Uterus (tissue), 4 donors: ENCODE measurements around the gene COL4A3. TPM values are rescaled to one million over a fixed set of nuclear protein-coding genes. Genes with fewer than 3 reads are reported as not detected.
A peak's percentile ranks its signal among the peaks of the same experiment; 100 is the strongest.

Experiments used
- DNase-seq, 2 donors: peaks; one replicate each; pipeline ENCODE4 v3.0.0-alpha.2; 2019 to 2020
- H3K27ac ChIP-seq, 2 donors: fragments of 200-600 bp; sonication (generic); 1 replicate in 1 of 2; 2 replicates in 1 of 2; pipeline ENCODE4 v1.5.1; 2016 to 2018
- H3K27me3 ChIP-seq, 2 donors: fragments of 200-600 bp; sonication (generic); one replicate each; pipeline ENCODE4 v1.5.1; 2018 to 2019; ENCODE audit warnings: control low read depth in 1 of 2
- H3K36me3 ChIP-seq, 2 donors: fragments of 200-600 bp; sonication (generic); one replicate each; pipeline ENCODE4 v1.5.1; 2019; ENCODE audit warnings: control low read depth in 1 of 2
- H3K4me1 ChIP-seq, 2 donors: fragments of 200-600 bp; sonication (generic); one replicate each; pipeline ENCODE4 v1.5.1; 2018 to 2019; ENCODE audit warnings: control low read depth in 1 of 2
- H3K4me3 ChIP-seq, 2 donors: fragments of 200-600 bp; sonication (generic); 1 replicate in 1 of 2; 2 replicates in 1 of 2; pipeline ENCODE4 v1.5.1; 2018 to 2019; ENCODE audit warnings: mild to moderate bottlenecking in 1 of 2
- H3K9me3 ChIP-seq, 2 donors: fragments of 200-600 bp; sonication (generic); one replicate each; pipeline ENCODE4 v1.5.1; 2019; ENCODE audit warnings: control low read depth in 1 of 2
- POLR2A ChIP-seq, 2 donors: fragments of 450-650 bp; IDR thresholded peaks; one replicate each; pipeline ENCODE4 v1.6.1; 2016; ENCODE audit warnings: antibody characterized with exemption in 2 of 2, mild to moderate bottlenecking in 1 of 2, moderate library complexity in 1 of 2
- intact Hi-C: fragments of 100-400 bp; cut with DNase I; formaldehyde crosslinking; loops from one replicate; pipeline ENCODE4 v1.15.1; 2023; ENCODE audit warnings: low total_unique reads
- total RNA-seq, 4 donors: library from RNA; depleted of rRNA in 3 of 4; stranded (reverse); fragments of >200 nt in 3 of 4; gene quantifications; one replicate each; pipeline versions ENCODE4 v1.1.0 to v1.2.4, GENCODE V29; 2014 to 2023
- TF ChIP-seq, protein P1 (sequence below), 4 experiments: fragments of 200-600 bp in 2 of 4; fragments of 450-650 bp in 2 of 4; sonication (generic) in 2 of 4; IDR thresholded peaks; one replicate each; pipeline ENCODE4 v1.5.1; 2016 to 2019; ENCODE audit warnings: antibody characterized with exemption in 4 of 4, mild to moderate bottlenecking in 2 of 4, moderate library complexity in 1 of 4
- donor health status: DM: yes; HTN: yes; CAD: no.

Gene COL4A3
- total RNA-seq, 4 donors from 2014 or later: 0.26 to 7.6 (median 3.5) TPM

DNA sequence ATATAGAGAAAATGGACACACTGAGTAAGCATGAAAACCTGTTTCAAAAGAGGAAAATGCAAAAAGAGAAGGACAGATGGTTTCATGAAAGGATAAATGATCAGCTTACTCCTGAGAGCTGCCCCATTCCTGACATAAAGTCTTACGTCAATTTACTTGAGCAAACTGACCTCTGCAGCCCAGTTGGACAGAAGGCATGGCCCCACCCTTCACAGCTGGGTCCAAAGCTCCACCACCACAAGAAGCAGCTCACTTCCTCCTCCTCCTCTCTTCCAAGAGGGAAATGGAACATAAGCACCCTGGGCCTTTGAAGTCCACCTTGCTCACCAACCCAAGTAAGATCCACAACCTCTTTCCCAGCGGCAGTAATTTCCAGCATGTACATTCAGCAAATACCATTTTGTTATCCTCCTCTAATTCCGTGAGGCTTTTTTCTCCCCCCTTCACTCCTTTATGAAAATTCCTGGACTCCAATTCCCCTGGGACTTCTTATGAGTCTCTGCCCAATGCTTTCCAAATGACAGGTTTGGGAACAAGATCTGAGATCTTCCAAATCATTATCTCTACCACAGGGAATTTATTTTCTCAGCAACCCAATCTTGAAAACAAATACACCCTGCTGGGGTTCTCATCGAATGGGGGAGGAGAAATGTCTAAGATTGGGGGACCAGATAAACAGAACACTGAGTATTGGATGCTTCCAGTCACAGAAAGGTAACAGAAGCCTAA lies 10.5 kb upstream of the COL4A3 start:
- no peaks in the 10 kb centered on the region for H3K9me3 ChIP-seq
- H3K27me3 ChIP-seq: no peaks in the 10 kb centered on the region
- H3K4me3 ChIP-seq: no peak overlapping the region
- no peak for TF ChIP-seq POLR2A (IDR thresholded peaks at IDR 0.05)
- TF ChIP-seq, protein P1, sequence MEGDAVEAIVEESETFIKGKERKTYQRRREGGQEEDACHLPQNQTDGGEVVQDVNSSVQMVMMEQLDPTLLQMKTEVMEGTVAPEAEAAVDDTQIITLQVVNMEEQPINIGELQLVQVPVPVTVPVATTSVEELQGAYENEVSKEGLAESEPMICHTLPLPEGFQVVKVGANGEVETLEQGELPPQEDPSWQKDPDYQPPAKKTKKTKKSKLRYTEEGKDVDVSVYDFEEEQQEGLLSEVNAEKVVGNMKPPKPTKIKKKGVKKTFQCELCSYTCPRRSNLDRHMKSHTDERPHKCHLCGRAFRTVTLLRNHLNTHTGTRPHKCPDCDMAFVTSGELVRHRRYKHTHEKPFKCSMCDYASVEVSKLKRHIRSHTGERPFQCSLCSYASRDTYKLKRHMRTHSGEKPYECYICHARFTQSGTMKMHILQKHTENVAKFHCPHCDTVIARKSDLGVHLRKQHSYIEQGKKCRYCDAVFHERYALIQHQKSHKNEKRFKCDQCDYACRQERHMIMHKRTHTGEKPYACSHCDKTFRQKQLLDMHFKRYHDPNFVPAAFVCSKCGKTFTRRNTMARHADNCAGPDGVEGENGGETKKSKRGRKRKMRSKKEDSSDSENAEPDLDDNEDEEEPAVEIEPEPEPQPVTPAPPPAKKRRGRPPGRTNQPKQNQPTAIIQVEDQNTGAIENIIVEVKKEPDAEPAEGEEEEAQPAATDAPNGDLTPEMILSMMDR (IDR thresholded peaks at IDR 0.05): no peak
- peak overlapping the region in 1 of 2 donors; percentile 33 for H3K27ac ChIP-seq
- intact Hi-C loops: no loop called here
- H3K4me1 ChIP-seq: no peaks in the 10 kb centered on the region
- H3K36me3 ChIP-seq: no peaks in the 10 kb centered on the region
- peak in 1 of 2 donors; percentile 45 for DNase-seq

DNA sequence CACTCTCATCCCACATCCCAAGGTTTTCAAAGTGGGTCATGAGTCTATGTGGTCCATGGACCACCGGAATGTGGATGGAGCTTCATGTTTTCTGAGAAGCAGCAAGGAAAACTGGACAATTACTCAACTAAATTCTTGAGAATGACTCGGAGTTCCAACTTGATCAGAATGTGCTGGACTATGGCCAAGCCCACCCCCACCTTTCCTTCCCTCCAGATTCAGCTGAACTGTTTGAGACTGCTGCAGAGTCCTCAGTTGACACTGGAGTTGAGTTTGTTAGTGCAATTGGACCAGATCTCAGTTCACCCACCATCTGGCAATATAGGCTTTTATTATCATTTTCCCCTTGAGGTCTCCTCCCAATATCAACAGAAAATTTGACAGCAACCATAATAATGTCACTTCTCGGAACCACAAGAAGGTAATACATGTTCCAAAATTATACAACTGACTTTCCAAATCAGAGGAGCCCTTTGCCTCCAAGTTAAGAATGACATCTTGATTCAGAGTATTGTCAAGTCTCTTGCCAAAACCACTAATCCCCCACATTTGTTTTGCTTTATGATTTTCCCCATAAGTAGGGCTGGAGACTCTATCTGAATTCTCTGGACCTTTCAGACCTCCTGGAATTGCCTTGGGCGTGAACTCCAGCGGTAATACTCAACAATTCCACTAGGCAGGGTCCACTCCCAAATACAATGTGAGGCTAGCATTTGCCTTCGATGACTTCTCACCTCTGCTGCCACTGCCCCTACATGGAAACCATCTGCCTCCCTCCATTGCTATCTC lies 9.2 kb upstream of the COL4A3 start:
- Histone ChIP-seq H3K9me3 (no peaks in the 10 kb centered on the region), H3K27me3 (no peaks in the 10 kb centered on the region), H3K36me3 (no peaks in the 10 kb centered on the region), H3K4me3 (no peak overlapping the region), H3K27ac (no peak overlapping the region), H3K4me1 (no peaks in the 10 kb centered on the region)
- intact Hi-C loops: no loop called here
- DNase-seq: peak; percentile 33 to 66
- TF ChIP-seq, protein P1 (IDR thresholded peaks at IDR 0.05): no peak
- TF ChIP-seq POLR2A (IDR thresholded peaks at IDR 0.05): no peak

DNA sequence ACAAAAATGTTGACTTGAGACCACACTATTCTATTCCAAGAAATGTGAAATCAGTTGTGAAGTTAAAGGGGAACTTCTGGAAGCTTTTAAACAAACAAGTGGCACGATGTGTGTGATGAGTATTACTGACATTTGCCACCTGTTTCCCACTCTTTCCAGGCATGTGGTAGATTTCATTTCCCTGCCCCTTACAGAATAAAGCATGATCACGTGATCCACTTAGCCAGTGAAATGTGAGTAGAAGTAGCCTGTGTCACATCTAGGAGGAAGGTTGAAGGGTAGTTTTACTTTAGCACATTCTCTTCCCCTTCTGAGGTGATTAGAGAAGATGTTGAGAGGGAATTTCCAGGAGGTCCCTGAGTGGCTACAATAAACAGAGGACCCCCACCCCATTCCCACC lies 4.3 kb upstream of the COL4A3 start:
- TF ChIP-seq, protein P1 (IDR thresholded peaks at IDR 0.05): no peak
- TF ChIP-seq POLR2A (IDR thresholded peaks at IDR 0.05): no peak
- no peaks in the 10 kb centered on the region for H3K36me3 ChIP-seq
- intact Hi-C loops: no loop called here
- no peak overlapping the region for H3K4me3 ChIP-seq
- H3K27me3 ChIP-seq: no peaks in the 10 kb centered on the region
- no peak for DNase-seq
- no peak overlapping the region for H3K27ac ChIP-seq
- H3K4me1 ChIP-seq: peaks cover 0 to 13% of the 10 kb centered on the region in 2 donors
- H3K9me3 ChIP-seq: no peaks in the 10 kb centered on the region

DNA sequence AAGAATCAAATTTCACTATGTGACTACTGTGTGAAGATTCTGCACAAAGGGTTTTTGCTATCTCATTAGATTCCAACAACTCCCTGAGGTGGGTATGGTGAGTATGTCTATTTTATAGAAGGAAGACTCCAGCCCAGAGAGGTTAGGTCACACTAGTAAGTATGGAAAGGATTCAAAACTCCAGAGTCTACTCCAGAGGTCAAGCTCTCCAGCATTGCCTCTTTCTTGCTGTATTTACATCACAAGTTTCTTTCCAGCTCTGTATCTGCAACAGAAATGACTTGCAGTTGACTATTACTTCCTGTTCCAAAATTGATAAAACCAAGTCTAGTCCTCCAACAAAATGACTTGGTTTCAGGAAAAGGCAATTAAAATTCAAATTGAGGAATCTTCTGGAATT lies 2.5 kb upstream of the COL4A3 start:
- no peaks in the 10 kb centered on the region for H3K27me3 ChIP-seq
- TF ChIP-seq, protein P1 (IDR thresholded peaks at IDR 0.05): no peak
- TF ChIP-seq POLR2A (IDR thresholded peaks at IDR 0.05): no peak
- H3K4me1 ChIP-seq: peaks cover 0 to 13% of the 10 kb centered on the region in 2 donors
- no peak overlapping the region for H3K4me3 ChIP-seq
- no peaks in the 10 kb centered on the region for H3K9me3 ChIP-seq
- no peaks in the 10 kb centered on the region for H3K36me3 ChIP-seq
- intact Hi-C loops: no loop called here
- DNase-seq: no peak
- no peak overlapping the region for H3K27ac ChIP-seq

DNA sequence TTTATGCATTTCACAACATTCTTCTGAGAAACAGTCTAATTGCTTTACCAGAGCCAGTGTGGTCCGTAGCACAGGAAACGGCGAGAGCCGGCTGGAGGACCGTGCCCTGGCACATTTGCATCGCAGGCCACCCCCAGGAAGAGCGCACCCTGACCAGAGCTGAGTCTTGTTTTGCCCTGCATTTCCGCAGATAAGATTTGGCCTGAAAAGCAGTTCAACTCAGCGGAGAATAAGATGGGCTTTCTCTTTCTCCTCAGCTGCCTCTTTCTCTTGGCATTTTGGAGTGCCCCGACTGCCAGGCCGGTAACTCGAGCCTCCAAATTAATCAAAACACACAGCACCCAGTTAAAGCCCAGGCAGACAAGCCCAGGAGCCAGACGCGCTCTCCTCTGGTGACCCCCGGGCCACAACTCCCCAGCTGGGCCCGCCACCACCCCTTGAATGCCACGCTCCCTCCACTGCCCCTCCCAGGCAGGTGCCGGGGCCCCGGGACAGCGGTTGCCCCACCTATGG lies 883 bp upstream of the COL4A3 start:
- Histone ChIP-seq H3K36me3 (no peaks in the 10 kb centered on the region), H3K4me1 (peaks cover 0 to 13% of the 10 kb centered on the region in 2 donors), H3K27ac (peak overlapping the region in 1 of 2 donors; percentile 21), H3K9me3 (no peaks in the 10 kb centered on the region), H3K4me3 (peak overlapping the region; percentile 9 to 51), H3K27me3 (no peaks in the 10 kb centered on the region)
- DNase-seq: no peak
- TF ChIP-seq, protein P1 (IDR thresholded peaks at IDR 0.05): no peak
- intact Hi-C loops: no loop called here
